HepG2 (cell line): ENCODE data around the gene TP73. TPM values are rescaled to one million over a fixed set of nuclear protein-coding genes. Genes with fewer than 3 reads are reported as not detected.

Source experiments
- ATAC-seq: fragments of 200-7000 bp; cut with Tn5 transposase; 3 replicates; pipeline ENCODE4 v1.9.1; 2020; ENCODE audit warnings: mild to moderate bottlenecking, moderate library complexity
- BruUV-seq: library from RNA; stranded (reverse); fragments of 400-500 nt; replicated peaks from 2 replicates; lab custom pipeline; 2021; lab: Mats Ljungman, UMichigan
- CTCF ChIA-PET: fragments of 300-600 bp; formaldehyde crosslinking; extraction: SDS; loops from one replicate; lab custom pipeline; 2021; ENCODE audit warnings: low total read pairs, inconsistent platforms, low intra/inter-chr PET ratio; lab: Yijun Ruan, JAX
- POLR2A ChIA-PET: fragments of 350-600 bp; sonication (Branson Sonifier 250); formaldehyde crosslinking; loops from one replicate; lab custom pipeline; 2020; ENCODE audit warnings: antibody characterized with exemption, inconsistent platforms; lab: Yijun Ruan, JAX
- DNase-seq: peaks from one replicate; pipeline ENCODE4 v3.0.0-alpha.2; 2015; ENCODE audit warnings: low spot score
- FAIRE-seq: peaks from 3 replicates; lab custom pipeline; 2011; peaks lifted over from hg19 to GRCh38; lab: Jason Lieb, UNC
- H2AFZ ChIP-seq: one replicate; pipeline ENCODE4 v1.6.1; 2011; ENCODE audit warnings: low read length, inconsistent platforms
- H3K27ac ChIP-seq: fragments of 300-600 bp; 3 replicates; pipeline ENCODE4 v1.8.0; 2011; ENCODE audit warnings: mixed run types, mild to moderate bottlenecking, mixed read lengths, low read length, inconsistent platforms; ENCODE audit not compliant: insufficient read depth; ENCODE audit errors: extremely low read length
- H3K27me3 ChIP-seq, 2 experiments: fragments of 200-600 bp in 1 of 2; 2 replicates in 1 of 2; 3 replicates in 1 of 2; pipeline versions ENCODE4 v1.6.0 to v1.8.0; 2011; ENCODE audit warnings: low read length in 2 of 2, mild to moderate bottlenecking in 2 of 2, moderate library complexity in 2 of 2, inconsistent platforms in 1 of 2; ENCODE audit not compliant: insufficient read depth in 2 of 2, control insufficient read depth in 1 of 2
- H3K36me3 ChIP-seq, 2 experiments: fragments of 200-600 bp in 1 of 2; replicated peaks in 1 of 2; 2 replicates in 1 of 2; 3 replicates in 1 of 2; pipeline versions ENCODE4 v1.5.1 to v1.8.0; 2011; ENCODE audit warnings: low read length in 2 of 2, inconsistent platforms in 1 of 2; ENCODE audit not compliant: insufficient read depth in 2 of 2, control insufficient read depth in 1 of 2
- H3K4me1 ChIP-seq: 2 replicates; pipeline ENCODE4 v1.5.1; 2012; ENCODE audit warnings: low read length, inconsistent platforms; ENCODE audit not compliant: insufficient read depth
- H3K4me2 ChIP-seq: 2 replicates; pipeline ENCODE4 v1.6.0; 2011; ENCODE audit warnings: low read depth, low read length, inconsistent platforms
- H3K4me3 ChIP-seq, 3 experiments: fragments of 200-600 bp in 1 of 3; sonication (generic), shearing (Covaris generic) in 1 of 3; replicated peaks in 1 of 3; 2 replicates each; pipeline ENCODE4 v1.5.1; 2011 to 2016; ENCODE audit warnings: low read length in 3 of 3, inconsistent platforms in 2 of 3, low read depth in 2 of 3, mild to moderate bottlenecking in 2 of 3, control low read depth in 1 of 3, mixed read lengths in 1 of 3; ENCODE audit not compliant: insufficient read depth in 1 of 3
- H3K79me2 ChIP-seq: one replicate; pipeline ENCODE4 v1.6.1; 2011; ENCODE audit warnings: low read length, inconsistent platforms; ENCODE audit not compliant: insufficient read depth
- H3K9ac ChIP-seq: 2 replicates; pipeline ENCODE4 v1.6.0; 2011; ENCODE audit warnings: mild to moderate bottlenecking, low read depth, low read length, inconsistent platforms; ENCODE audit not compliant: insufficient read depth
- H3K9me3 ChIP-seq: 2 replicates; pipeline ENCODE4 v1.5.1; 2012; ENCODE audit warnings: mild to moderate bottlenecking, low read length
- H4K20me1 ChIP-seq: 2 replicates; pipeline ENCODE4 v1.6.0; 2011; ENCODE audit warnings: inconsistent platforms, mild to moderate bottlenecking, low read length, moderate library complexity; ENCODE audit not compliant: insufficient read depth
- CCAR2 ChIP-seq: fragments of 200-400 bp; formaldehyde crosslinking; optimal IDR thresholded peaks from 2 replicates; pipeline ENCODE3; 2018; ENCODE audit warnings: low read depth, mild to moderate bottlenecking, low read length, moderate library complexity
- KAT8 ChIP-seq: IDR thresholded peaks from 2 replicates; pipeline ENCODE4 v1.6.1; 2016; ENCODE audit warnings: missing genetic modification reagents, missing compliant biosample characterization
- KDM5A ChIP-seq: fragments of 200-600 bp; sonication (generic); IDR thresholded peaks from 2 replicates; pipeline ENCODE4 v1.7.0; 2018; ENCODE audit warnings: antibody characterized with exemption, mild to moderate bottlenecking, low read length, borderline replicate concordance
- NFYC ChIP-seq: IDR thresholded peaks from 2 replicates; pipeline ENCODE4 v1.6.1; 2016; ENCODE audit warnings: missing genetic modification reagents, missing compliant biosample characterization
- SCMH1 ChIP-seq: sonication (generic); formaldehyde crosslinking; IDR thresholded peaks from 2 replicates; pipeline ENCODE4 v1.9.0; 2021; ENCODE audit warnings: missing genetic modification reagents, mild to moderate bottlenecking, borderline replicate concordance
- SRY ChIP-seq: sonication (generic); formaldehyde crosslinking; IDR thresholded peaks from 2 replicates; pipeline ENCODE4 v1.8.0; 2022; ENCODE audit warnings: mild to moderate bottlenecking, missing genetic modification reagents
- WIZ ChIP-seq: sonication (generic); formaldehyde crosslinking; IDR thresholded peaks from 2 replicates; pipeline ENCODE4 v1.5.1; 2020; ENCODE audit warnings: mild to moderate bottlenecking, missing genetic modification reagents
- ZFY ChIP-seq: sonication (generic); formaldehyde crosslinking; IDR thresholded peaks from 2 replicates; pipeline ENCODE4 v1.4.0; 2020; ENCODE audit warnings: missing genetic modification reagents
- ZNF101 ChIP-seq: sonication (generic); formaldehyde crosslinking; IDR thresholded peaks from 2 replicates; pipeline ENCODE4 v1.4.0; 2020; ENCODE audit warnings: mild to moderate bottlenecking, low read depth, missing genetic modification reagents, borderline replicate concordance
- ZNF34 ChIP-seq: sonication (generic); formaldehyde crosslinking; IDR thresholded peaks from 2 replicates; pipeline ENCODE4 v1.4.0; 2020; ENCODE audit warnings: mild to moderate bottlenecking, missing genetic modification reagents, borderline replicate concordance
- ZNF619 ChIP-seq: sonication (generic); formaldehyde crosslinking; IDR thresholded peaks from 2 replicates; pipeline ENCODE4 v1.4.0; 2020; ENCODE audit warnings: mild to moderate bottlenecking, missing genetic modification reagents
- ZNF737 ChIP-seq: sonication (generic); formaldehyde crosslinking; IDR thresholded peaks from 2 replicates; pipeline ENCODE4 v1.5.0; 2020; ENCODE audit warnings: missing genetic modification reagents, mild to moderate bottlenecking, borderline replicate concordance
- ZNF788 ChIP-seq: sonication (generic); formaldehyde crosslinking; IDR thresholded peaks from 2 replicates; pipeline ENCODE4 v1.5.0; 2020; ENCODE audit warnings: mild to moderate bottlenecking, missing genetic modification reagents, borderline replicate concordance
- WGBS: methylation state at CpG from one replicate; pipeline ENCODE4 v1.1.6; 2017; ENCODE audit warnings: low lambda C conversion rate; 5-methylcytosine and 5-hydroxymethylcytosine counted together
- in situ Hi-C: cut with HindIII; loops from 2 replicates; pipeline ENCODE4 v1.10.0; 2017; ENCODE audit warnings: low pct_unique_long_range_greater_than_20kb; ENCODE audit not compliant: extremely low pct_ligation_motif_present
- intact Hi-C: fragments of 100-400 bp; cut with micrococcal nuclease; formaldehyde crosslinking; loops from one replicate; pipeline ENCODE4 v1.10.0; 2022; ENCODE audit not compliant: unreplicated experiment
- polyA plus RNA-seq, 8 experiments: library from polyadenylated mRNA; depleted of rRNA in 3 of 8; stranded (reverse) in 7 of 8; unstranded in 1 of 8; fragments of >200 nt; fragmentation: Illumina TruSeq in 4 of 8; extraction: Trizol in 4 of 8; gene quantifications; 2 replicates each; pipeline versions ENCODE4 v1.2.1 to v1.2.3, GENCODE V29; 2011 to 2016; ENCODE audit warnings: low read depth in 4 of 8, missing spikeins in 1 of 8, mixed read lengths in 1 of 8; ENCODE audit not compliant: insufficient read depth in 1 of 8
- total RNA-seq, 5 experiments: library from RNA; depleted of rRNA; stranded (reverse); fragments of >200 nt; fragmentation: Illumina TruSeq; extraction: Trizol; gene quantifications; 2 replicates each; pipeline ENCODE4 v1.2.3, GENCODE V29; 2016; ENCODE audit warnings: low read depth in 1 of 5
- TF ChIP-seq, protein P1 (sequence below): IDR thresholded peaks from 2 replicates; pipeline ENCODE4 v1.6.1; 2012; ENCODE audit warnings: inconsistent platforms
- TF ChIP-seq, protein P2 (sequence below): sonication (generic); formaldehyde crosslinking; IDR thresholded peaks from 2 replicates; pipeline ENCODE4 v1.9.0; 2021; ENCODE audit warnings: mild to moderate bottlenecking, missing genetic modification reagents

The TP73 gene
- total and polyA plus RNA-seq, 2 of the 13 experiments (the other 11 are each of a cell fraction or from before 2014, with no cell fraction given): 0.49 to 1.1 TPM

- no peak for TF ChIP-seq ZNF619 (CRISPR knock-in tag)
Measured at GRCh38 chr1:3654549-3655281, 2.4 kb downstream of the TP73 start (continued).

GRCh38 chr1:3656450-3657095 is 4.3 kb downstream of the TP73 start:
- FAIRE-seq: no peak
- intact Hi-C loops (no loop called here), in situ Hi-C loops (no loop called here)
- peaks cover 2 to 6% of the 10 kb centered on the region in 2 experiments; a peak in 2 of 5 replicates for H3K27me3 ChIP-seq
- no peaks in the 10 kb centered on the region for H3K36me3 ChIP-seq
- no peak overlapping the region for H2AFZ ChIP-seq
- no peaks in the 10 kb centered on the region for H3K79me2 ChIP-seq
- H3K4me2 ChIP-seq: no peak overlapping the region
- ChIA-PET POLR2A (no interaction called here), CTCF (no interaction called here)
- 87% methylated on average over 12 of the region's 13 CpGs for WGBS
- no peak overlapping the region for H3K27ac ChIP-seq
- no peak for DNase-seq
- H4K20me1 ChIP-seq: no peaks in the 10 kb centered on the region
- H3K4me3 ChIP-seq: no peak overlapping the region
- H3K9ac ChIP-seq: no peak overlapping the region
- BruUV-seq: no TSS peak
- peaks cover 12% of the 10 kb centered on the region for H3K4me1 ChIP-seq
- no peak for ATAC-seq
- H3K9me3 ChIP-seq: no peaks in the 10 kb centered on the region
- TF ChIP-seq NFYC (CRISPR knock-in tag) (no peak), SCMH1 (CRISPR knock-in tag) (no peak), CCAR2 (no peak), ZNF788 (CRISPR knock-in tag) (no peak), ZFY (CRISPR knock-in tag) (no peak), ZNF737 (CRISPR knock-in tag) (no peak), SRY (CRISPR knock-in tag) (no peak), ZNF34 (CRISPR knock-in tag) (no peak), WIZ (CRISPR knock-in tag) (no peak), KAT8 (CRISPR knock-in tag) (no peak), KDM5A (no peak), ZNF101 (CRISPR knock-in tag) (no peak)
- TF ChIP-seq, protein P1, sequence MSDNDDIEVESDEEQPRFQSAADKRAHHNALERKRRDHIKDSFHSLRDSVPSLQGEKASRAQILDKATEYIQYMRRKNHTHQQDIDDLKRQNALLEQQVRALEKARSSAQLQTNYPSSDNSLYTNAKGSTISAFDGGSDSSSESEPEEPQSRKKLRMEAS: no peak
- TF ChIP-seq, protein P2, sequence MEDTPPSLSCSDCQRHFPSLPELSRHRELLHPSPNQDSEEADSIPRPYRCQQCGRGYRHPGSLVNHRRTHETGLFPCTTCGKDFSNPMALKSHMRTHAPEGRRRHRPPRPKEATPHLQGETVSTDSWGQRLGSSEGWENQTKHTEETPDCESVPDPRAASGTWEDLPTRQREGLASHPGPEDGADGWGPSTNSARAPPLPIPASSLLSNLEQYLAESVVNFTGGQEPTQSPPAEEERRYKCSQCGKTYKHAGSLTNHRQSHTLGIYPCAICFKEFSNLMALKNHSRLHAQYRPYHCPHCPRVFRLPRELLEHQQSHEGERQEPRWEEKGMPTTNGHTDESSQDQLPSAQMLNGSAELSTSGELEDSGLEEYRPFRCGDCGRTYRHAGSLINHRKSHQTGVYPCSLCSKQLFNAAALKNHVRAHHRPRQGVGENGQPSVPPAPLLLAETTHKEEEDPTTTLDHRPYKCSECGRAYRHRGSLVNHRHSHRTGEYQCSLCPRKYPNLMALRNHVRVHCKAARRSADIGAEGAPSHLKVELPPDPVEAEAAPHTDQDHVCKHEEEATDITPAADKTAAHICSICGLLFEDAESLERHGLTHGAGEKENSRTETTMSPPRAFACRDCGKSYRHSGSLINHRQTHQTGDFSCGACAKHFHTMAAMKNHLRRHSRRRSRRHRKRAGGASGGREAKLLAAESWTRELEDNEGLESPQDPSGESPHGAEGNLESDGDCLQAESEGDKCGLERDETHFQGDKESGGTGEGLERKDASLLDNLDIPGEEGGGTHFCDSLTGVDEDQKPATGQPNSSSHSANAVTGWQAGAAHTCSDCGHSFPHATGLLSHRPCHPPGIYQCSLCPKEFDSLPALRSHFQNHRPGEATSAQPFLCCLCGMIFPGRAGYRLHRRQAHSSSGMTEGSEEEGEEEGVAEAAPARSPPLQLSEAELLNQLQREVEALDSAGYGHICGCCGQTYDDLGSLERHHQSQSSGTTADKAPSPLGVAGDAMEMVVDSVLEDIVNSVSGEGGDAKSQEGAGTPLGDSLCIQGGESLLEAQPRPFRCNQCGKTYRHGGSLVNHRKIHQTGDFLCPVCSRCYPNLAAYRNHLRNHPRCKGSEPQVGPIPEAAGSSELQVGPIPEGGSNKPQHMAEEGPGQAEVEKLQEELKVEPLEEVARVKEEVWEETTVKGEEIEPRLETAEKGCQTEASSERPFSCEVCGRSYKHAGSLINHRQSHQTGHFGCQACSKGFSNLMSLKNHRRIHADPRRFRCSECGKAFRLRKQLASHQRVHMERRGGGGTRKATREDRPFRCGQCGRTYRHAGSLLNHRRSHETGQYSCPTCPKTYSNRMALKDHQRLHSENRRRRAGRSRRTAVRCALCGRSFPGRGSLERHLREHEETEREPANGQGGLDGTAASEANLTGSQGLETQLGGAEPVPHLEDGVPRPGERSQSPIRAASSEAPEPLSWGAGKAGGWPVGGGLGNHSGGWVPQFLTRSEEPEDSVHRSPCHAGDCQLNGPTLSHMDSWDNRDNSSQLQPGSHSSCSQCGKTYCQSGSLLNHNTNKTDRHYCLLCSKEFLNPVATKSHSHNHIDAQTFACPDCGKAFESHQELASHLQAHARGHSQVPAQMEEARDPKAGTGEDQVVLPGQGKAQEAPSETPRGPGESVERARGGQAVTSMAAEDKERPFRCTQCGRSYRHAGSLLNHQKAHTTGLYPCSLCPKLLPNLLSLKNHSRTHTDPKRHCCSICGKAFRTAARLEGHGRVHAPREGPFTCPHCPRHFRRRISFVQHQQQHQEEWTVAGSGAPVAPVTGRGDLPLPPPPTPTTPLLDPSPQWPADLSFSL (CRISPR knock-in tag): no peak
